ENCODE results near the gene SPAG6.
A peak's percentile ranks its signal among the peaks of the same experiment; 100 is the strongest.

- TF ChIP-seq, protein P1, sequence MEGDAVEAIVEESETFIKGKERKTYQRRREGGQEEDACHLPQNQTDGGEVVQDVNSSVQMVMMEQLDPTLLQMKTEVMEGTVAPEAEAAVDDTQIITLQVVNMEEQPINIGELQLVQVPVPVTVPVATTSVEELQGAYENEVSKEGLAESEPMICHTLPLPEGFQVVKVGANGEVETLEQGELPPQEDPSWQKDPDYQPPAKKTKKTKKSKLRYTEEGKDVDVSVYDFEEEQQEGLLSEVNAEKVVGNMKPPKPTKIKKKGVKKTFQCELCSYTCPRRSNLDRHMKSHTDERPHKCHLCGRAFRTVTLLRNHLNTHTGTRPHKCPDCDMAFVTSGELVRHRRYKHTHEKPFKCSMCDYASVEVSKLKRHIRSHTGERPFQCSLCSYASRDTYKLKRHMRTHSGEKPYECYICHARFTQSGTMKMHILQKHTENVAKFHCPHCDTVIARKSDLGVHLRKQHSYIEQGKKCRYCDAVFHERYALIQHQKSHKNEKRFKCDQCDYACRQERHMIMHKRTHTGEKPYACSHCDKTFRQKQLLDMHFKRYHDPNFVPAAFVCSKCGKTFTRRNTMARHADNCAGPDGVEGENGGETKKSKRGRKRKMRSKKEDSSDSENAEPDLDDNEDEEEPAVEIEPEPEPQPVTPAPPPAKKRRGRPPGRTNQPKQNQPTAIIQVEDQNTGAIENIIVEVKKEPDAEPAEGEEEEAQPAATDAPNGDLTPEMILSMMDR (IDR thresholded peaks at IDR 0.05): peak in 2 of 5 experiments; percentile 16
- TF ChIP-seq EP300 (IDR thresholded peaks at IDR 0.05): no peak
Measured at GRCh38 chr10:22319980-22320558, 25.2 kb upstream of the SPAG6 start.

Data from tibial nerve (tissue), 4 donors.